K562 (cell line): ENCODE results near the gene AKT2. TPM values are rescaled to one million over a fixed set of nuclear protein-coding genes. Genes with fewer than 3 reads are reported as not detected.

Experiments used
- AFF4 ChIP-seq: sonication (generic); formaldehyde crosslinking; IDR thresholded peaks from 2 replicates; pipeline ENCODE4 v1.8.0; 2023; ENCODE audit warnings: mild to moderate bottlenecking, missing genetic modification reagents
- ARID3B ChIP-seq: fragments of 250-450 bp; sonication (Bioruptor Pico); IDR thresholded peaks from 2 replicates; pipeline ENCODE4 v1.4.0; 2020; ENCODE audit warnings: borderline replicate concordance
- ATF1 ChIP-seq, 2 experiments: fragments of 450-650 bp in 1 of 2; IDR thresholded peaks; 2 replicates each; pipeline ENCODE4 v1.6.1; 2016; ENCODE audit warnings: missing compliant biosample characterization in 1 of 2, missing genetic modification characterization in 1 of 2
- MEIS2 ChIP-seq: fragments of 450-650 bp; IDR thresholded peaks from 2 replicates; pipeline ENCODE4 v1.6.1; 2014; ENCODE audit warnings: mild to moderate bottlenecking; ENCODE audit not compliant: partially characterized antibody
- STAG1 ChIP-seq: sonication (generic); formaldehyde crosslinking; IDR thresholded peaks from 2 replicates; pipeline ENCODE4 v1.5.0; 2020; ENCODE audit warnings: missing genetic modification reagents, borderline replicate concordance
- USF2 ChIP-seq: sonication (generic); formaldehyde crosslinking; IDR thresholded peaks from 2 replicates; pipeline ENCODE4 v1.5.0; 2020; ENCODE audit warnings: missing genetic modification reagents
- ZNF57 ChIP-seq: fragments of 450-650 bp; formaldehyde crosslinking; IDR thresholded peaks from 2 replicates; pipeline ENCODE4 v1.4.0; 2020; ENCODE audit warnings: mild to moderate bottlenecking, moderate library complexity
- polyA plus RNA-seq, 8 experiments: library from polyadenylated mRNA; depleted of rRNA in 4 of 8; stranded (reverse) in 5 of 8; unstranded in 3 of 8; fragments of >200 nt; fragmentation: Nextera tagmentation in 2 of 8; fragmentation: Illumina TruSeq in 1 of 8; extraction: Ambion mirVana in 2 of 8; extraction: Trizol in 1 of 8; gene quantifications; 2 replicates each; pipeline versions ENCODE4 v1.2.1 to v1.2.3, GENCODE V29; 2011 to 2014; ENCODE audit warnings: inconsistent platforms in 1 of 8, missing spikeins in 1 of 8
- total RNA-seq, 7 experiments: library from RNA; depleted of rRNA in 6 of 7; stranded (reverse); fragments of >200 nt in 6 of 7; fragmentation: Illumina TruSeq in 2 of 7; extraction: Trizol in 2 of 7; gene quantifications; 2 replicates each; pipeline versions ENCODE4 v1.2.1 to v1.2.3, GENCODE V29; 2011 to 2021; ENCODE audit warnings: low replicate concordance in 1 of 7
- TF ChIP-seq, protein P1 (sequence below): fragments of 250-450 bp; sonication (Bioruptor Pico); IDR thresholded peaks from 2 replicates; pipeline ENCODE4 v1.8.0; 2022; ENCODE audit warnings: inconsistent platforms, mild to moderate bottlenecking, moderate library complexity, borderline replicate concordance
- TF ChIP-seq, protein P2 (sequence below): fragments of 150-350 bp; IDR thresholded peaks from 2 replicates; pipeline ENCODE4 v1.6.1; 2014; ENCODE audit warnings: low read depth, mild to moderate bottlenecking, low read length, borderline replicate concordance

The AKT2 gene
- total and polyA plus RNA-seq, 9 of the 15 experiments (the other 6 are each of a cell fraction or from before 2014, with no cell fraction given) = 1.1 to 132 (median 67.7) TPM

DNA sequence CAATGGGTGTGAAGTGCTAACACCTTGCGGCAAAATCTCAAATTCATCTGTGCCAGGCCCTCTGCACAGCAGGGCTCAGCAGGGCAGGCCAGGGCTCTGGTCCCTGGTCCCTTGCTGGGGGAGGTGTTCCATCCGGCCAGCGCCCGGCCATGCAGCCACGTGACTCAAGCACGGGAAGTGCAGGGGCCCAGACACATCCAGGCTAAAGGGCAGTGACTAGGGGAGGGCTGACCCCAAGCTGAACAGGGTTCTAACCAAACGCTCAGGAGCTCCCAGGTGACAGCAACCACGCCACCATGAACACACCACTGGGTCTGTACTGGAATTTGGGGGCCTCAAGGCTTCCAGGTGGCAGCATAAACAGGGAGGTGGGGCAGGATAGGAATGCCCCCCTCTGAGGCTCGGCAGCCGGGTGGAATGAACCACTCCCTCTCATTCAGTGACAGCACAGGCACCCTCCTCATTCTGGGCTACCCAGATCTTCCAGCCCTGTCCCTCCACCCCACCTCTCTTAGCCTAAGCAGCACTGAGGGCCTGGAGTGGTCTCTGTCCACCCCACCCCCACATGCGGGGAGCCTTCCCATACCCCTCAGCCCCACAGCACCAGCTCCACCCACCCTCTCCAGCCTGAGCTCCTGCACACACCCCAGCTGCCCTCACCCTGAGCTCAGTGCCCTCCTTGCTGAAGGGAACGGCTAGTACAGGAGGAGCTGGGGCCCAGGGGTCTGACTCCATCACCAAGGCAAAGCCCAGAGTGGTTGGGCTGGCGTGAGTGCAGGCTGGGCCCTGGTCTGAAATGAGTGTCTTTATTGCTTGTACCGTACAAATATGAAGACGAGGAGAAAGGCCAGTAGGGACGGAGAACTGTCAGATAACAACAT lies 53.4 kb downstream of the AKT2 start (continued):
- TF ChIP-seq AFF4 (CRISPR knock-in tag) (no peak), ATF1 (CRISPR knock-in tag; IDR thresholded peaks at IDR 0.05) (no peak), ATF1 (tag; IDR thresholded peaks at IDR 0.05) (no peak), MEIS2 (no peak), ZNF57 (CRISPR knock-in tag) (no peak), ARID3B (no peak), USF2 (peak; percentile 95), STAG1 (CRISPR knock-in tag) (no peak)
- TF ChIP-seq, protein P1, sequence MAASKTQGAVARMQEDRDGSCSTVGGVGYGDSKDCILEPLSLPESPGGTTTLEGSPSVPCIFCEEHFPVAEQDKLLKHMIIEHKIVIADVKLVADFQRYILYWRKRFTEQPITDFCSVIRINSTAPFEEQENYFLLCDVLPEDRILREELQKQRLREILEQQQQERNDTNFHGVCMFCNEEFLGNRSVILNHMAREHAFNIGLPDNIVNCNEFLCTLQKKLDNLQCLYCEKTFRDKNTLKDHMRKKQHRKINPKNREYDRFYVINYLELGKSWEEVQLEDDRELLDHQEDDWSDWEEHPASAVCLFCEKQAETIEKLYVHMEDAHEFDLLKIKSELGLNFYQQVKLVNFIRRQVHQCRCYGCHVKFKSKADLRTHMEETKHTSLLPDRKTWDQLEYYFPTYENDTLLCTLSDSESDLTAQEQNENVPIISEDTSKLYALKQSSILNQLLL = no peak
- TF ChIP-seq, protein P2, sequence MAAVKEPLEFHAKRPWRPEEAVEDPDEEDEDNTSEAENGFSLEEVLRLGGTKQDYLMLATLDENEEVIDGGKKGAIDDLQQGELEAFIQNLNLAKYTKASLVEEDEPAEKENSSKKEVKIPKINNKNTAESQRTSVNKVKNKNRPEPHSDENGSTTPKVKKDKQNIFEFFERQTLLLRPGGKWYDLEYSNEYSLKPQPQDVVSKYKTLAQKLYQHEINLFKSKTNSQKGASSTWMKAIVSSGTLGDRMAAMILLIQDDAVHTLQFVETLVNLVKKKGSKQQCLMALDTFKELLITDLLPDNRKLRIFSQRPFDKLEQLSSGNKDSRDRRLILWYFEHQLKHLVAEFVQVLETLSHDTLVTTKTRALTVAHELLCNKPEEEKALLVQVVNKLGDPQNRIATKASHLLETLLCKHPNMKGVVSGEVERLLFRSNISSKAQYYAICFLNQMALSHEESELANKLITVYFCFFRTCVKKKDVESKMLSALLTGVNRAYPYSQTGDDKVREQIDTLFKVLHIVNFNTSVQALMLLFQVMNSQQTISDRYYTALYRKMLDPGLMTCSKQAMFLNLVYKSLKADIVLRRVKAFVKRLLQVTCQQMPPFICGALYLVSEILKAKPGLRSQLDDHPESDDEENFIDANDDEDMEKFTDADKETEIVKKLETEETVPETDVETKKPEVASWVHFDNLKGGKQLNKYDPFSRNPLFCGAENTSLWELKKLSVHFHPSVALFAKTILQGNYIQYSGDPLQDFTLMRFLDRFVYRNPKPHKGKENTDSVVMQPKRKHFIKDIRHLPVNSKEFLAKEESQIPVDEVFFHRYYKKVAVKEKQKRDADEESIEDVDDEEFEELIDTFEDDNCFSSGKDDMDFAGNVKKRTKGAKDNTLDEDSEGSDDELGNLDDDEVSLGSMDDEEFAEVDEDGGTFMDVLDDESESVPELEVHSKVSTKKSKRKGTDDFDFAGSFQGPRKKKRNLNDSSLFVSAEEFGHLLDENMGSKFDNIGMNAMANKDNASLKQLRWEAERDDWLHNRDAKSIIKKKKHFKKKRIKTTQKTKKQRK = no peak
